Upper lobe of right lung (tissue), 1 donor: ENCODE measurements around the gene PLPP3. TPM values are rescaled to one million over a fixed set of nuclear protein-coding genes. Genes with fewer than 3 reads are reported as not detected.

Experiments
- ATAC-seq: fragments of 200-7000 bp; cut with Tn5 transposase; one replicate; pipeline ENCODE4 v1.9.1; 2020; ENCODE audit warnings: mild to moderate bottlenecking, moderate library complexity
- DNase-seq: peaks from one replicate; pipeline ENCODE4 v3.0.0-alpha.2; 2020
- H3K27ac ChIP-seq: fragments of 200-600 bp; one replicate; pipeline ENCODE4 v1.8.0; 2022
- H3K27me3 ChIP-seq: fragments of 200-600 bp; one replicate; pipeline ENCODE4 v1.8.0; 2022; ENCODE audit warnings: mild to moderate bottlenecking
- H3K36me3 ChIP-seq: fragments of 200-600 bp; one replicate; pipeline ENCODE4 v1.8.0; 2022
- H3K4me1 ChIP-seq: fragments of 200-600 bp; one replicate; pipeline ENCODE4 v1.8.0; 2022
- H3K4me3 ChIP-seq: fragments of 200-600 bp; one replicate; pipeline ENCODE4 v1.8.0; 2022; ENCODE audit warnings: mild to moderate bottlenecking
- H3K9me3 ChIP-seq: fragments of 200-600 bp; one replicate; pipeline ENCODE4 v1.8.0; 2022
- intact Hi-C: fragments of 100-400 bp; cut with DNase I; formaldehyde crosslinking; loops from one replicate; pipeline ENCODE4 v1.11.0; 2022
- total RNA-seq: library from RNA; stranded (reverse); fragmentation: NEBNext Ultra II Directional; extraction: Animal tissue kit (Norgen Biotek cat#: 25700); gene quantifications from one replicate; pipeline ENCODE4 v1.2.1, GENCODE V29; 2021
- TF ChIP-seq, protein P1 (sequence below): fragments of 200-600 bp; IDR thresholded peaks from one replicate; pipeline ENCODE4 v1.8.0; 2022; ENCODE audit warnings: antibody characterized with exemption
- donor health status: DM: no; HTN: yes; CAD: no; lungs with severe emphysema.

Gene PLPP3
- total RNA-seq, 1 donor from 2014 or later: 124 TPM

DNA sequence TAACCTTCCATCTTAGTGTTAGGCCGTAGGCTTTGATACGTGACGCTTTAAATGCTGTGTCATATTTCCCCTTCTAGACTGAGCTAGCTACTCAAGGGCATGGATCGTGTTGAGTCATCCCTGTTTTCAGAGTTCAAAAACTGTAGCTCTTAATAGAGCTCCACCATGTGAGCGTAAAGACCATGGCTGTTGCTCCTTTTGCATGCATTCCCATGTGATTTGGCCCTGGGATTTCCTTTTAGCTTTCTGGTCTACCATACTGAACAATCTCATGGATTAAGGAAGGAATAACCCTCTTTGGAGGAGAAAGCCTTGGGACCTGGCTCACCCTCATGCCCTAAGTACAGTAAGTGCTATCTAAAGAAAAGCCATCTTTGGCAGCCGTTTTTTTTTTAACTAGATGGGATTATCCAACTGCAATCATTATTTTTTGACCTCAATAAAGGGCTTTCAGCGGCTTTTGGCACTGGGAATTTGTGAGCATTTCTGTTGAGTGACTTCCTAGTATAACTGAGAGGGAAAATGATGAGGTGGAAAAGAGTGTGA is 76.6 kb downstream of the PLPP3 start:
- peaks cover 43% of the 10 kb centered on the region for H3K36me3 ChIP-seq
- H3K27me3 ChIP-seq: no peaks in the 10 kb centered on the region
- no peak for DNase-seq
- no peak overlapping the region for H3K27ac ChIP-seq
- peak; percentile 36 for ATAC-seq
- TF ChIP-seq, protein P1, sequence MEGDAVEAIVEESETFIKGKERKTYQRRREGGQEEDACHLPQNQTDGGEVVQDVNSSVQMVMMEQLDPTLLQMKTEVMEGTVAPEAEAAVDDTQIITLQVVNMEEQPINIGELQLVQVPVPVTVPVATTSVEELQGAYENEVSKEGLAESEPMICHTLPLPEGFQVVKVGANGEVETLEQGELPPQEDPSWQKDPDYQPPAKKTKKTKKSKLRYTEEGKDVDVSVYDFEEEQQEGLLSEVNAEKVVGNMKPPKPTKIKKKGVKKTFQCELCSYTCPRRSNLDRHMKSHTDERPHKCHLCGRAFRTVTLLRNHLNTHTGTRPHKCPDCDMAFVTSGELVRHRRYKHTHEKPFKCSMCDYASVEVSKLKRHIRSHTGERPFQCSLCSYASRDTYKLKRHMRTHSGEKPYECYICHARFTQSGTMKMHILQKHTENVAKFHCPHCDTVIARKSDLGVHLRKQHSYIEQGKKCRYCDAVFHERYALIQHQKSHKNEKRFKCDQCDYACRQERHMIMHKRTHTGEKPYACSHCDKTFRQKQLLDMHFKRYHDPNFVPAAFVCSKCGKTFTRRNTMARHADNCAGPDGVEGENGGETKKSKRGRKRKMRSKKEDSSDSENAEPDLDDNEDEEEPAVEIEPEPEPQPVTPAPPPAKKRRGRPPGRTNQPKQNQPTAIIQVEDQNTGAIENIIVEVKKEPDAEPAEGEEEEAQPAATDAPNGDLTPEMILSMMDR: no peak
- no peaks in the 10 kb centered on the region for H3K9me3 ChIP-seq
- no peak overlapping the region for H3K4me3 ChIP-seq
- intact Hi-C loops: no loop called here
- peaks cover 31% of the 10 kb centered on the region for H3K4me1 ChIP-seq

DNA sequence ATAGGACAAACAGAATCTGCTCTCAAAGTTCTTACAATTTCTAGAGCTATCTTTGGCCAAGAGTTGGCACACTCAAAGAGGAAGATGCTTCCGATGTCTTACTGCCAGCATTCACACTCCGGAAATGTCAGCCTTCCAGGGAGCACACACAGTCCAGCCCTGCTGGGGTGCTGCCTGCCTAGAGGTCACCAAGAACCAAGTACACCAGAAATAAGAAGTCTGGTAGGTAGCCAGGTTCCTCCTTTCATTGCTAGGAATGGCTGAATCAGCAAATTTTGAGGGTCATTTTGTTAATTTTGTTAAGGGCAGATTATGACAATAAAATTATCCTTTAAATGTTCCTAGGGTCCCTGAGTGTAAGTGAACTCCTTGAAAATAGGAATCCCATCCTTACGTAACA is 77.5 kb downstream of the PLPP3 start:
- Histone ChIP-seq H3K36me3 (peaks cover 37% of the 10 kb centered on the region), H3K27me3 (no peaks in the 10 kb centered on the region), H3K9me3 (no peaks in the 10 kb centered on the region), H3K4me3 (no peak overlapping the region), H3K27ac (no peak overlapping the region), H3K4me1 (peaks cover 36% of the 10 kb centered on the region)
- TF ChIP-seq, protein P1: no peak
- ATAC-seq (no peak), DNase-seq (no peak)
- intact Hi-C loops: no loop called here

DNA sequence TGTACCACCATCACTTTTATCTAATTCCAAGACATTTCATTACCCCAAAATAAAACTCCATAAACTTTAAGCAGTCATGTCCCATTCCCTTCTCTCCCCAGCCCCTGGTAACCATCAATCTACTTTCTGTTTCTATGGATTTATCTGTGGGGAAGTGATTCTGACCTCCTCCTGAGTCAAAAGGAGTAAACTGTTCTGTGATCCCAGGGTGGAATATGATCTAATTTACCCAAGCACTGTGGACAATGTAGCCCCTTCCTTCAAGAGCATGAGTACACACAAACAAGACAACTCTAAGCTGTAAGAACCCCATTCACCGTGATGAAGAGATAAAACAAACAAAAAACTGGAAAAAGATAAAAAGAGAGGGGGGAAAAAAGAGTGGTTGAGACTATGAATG is 77.9 kb downstream of the PLPP3 start:
- no peaks in the 10 kb centered on the region for H3K9me3 ChIP-seq
- intact Hi-C loops: no loop called here
- DNase-seq (no peak), ATAC-seq (no peak)
- H3K4me3 ChIP-seq: no peak overlapping the region
- peaks cover 36% of the 10 kb centered on the region for H3K4me1 ChIP-seq
- H3K27me3 ChIP-seq: no peaks in the 10 kb centered on the region
- peaks cover 32% of the 10 kb centered on the region for H3K36me3 ChIP-seq
- TF ChIP-seq, protein P1: no peak
- no peak overlapping the region for H3K27ac ChIP-seq

DNA sequence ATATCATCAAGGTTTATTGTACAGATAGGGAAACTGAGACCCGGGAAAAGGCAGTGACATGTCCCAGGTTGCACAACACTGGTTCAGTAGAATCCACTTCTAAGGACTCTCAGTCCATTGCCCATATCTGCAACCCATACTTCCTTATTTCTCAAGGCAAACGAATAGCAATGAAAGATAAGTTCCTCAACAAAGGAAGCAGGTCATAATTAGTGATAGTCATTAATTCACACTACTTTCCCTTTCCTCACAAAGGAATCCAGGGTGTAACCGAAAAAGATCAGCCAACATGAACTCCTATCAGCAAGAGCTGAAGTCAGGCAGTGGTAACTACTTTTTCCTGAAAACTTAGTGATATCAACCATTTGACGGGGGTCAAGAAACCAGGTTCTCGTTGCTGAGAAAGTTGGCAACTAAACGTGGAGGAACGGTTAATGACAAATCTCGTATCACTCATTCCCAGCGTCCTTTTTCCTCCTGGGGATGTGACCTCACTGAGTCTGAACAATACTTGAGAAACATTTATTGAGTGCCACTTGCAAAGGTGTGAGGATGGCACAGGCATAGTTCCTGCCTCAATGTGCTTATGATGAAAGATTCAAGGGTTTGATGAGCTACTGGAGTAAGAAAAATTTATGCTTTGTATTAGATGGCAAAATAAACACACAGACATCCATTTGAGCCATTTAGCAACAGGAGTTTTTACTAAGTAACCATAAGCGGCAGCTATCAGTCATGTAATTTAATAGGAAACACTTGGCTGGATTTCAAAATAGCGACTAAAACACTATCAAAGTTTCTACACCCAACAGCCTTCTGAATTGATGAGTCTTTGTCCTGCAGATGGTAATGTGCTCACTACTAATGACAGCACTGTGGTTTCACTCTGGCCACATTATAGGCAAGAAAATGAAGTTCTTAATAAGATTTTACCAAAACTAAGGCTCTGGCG is 82.3 kb downstream of the PLPP3 start:
- DNase-seq: no peak
- intact Hi-C loops: no loop called here
- H3K36me3 ChIP-seq: peaks cover 38% of the 10 kb centered on the region

DNA sequence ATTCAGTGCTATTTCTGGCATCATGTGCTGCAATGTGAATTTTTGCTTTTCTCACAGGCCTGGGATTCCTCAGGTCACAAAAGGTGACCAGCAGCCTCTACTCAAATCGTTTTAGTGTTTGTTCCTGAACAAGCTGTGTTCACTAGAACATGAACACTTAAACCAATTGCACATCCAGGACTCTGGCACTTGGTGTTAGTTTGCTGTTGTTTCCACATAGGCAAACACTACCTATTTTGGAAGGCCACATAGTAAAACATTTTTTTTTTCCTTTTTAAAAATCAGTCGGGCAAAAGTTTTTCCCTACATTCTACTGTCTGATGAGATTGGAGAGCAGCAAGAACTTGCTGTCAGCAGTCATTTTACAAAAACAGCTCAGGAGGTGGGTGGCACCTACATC is 83.2 kb downstream of the PLPP3 start:
- peak; percentile 77 for ATAC-seq
- peak overlapping the region; percentile 7 for H3K27ac ChIP-seq
- intact Hi-C loops: no loop called here

More for the DNA sequence above, 82.3 kb downstream of the PLPP3 start:
- Histone ChIP-seq H3K4me3 (no peak overlapping the region), H3K4me1 (peaks cover 43% of the 10 kb centered on the region), H3K9me3 (no peaks in the 10 kb centered on the region), H3K27ac (peak overlapping the region; percentile 7), H3K27me3 (no peaks in the 10 kb centered on the region)
- ATAC-seq: peak; percentile 25
- TF ChIP-seq, protein P1: no peak

More for the DNA sequence above, 83.2 kb downstream of the PLPP3 start:
- Histone ChIP-seq H3K4me1 (peaks cover 46% of the 10 kb centered on the region), H3K27me3 (no peaks in the 10 kb centered on the region), H3K36me3 (peaks cover 38% of the 10 kb centered on the region), H3K4me3 (no peak overlapping the region), H3K9me3 (no peaks in the 10 kb centered on the region)
- TF ChIP-seq, protein P1: no peak
- no peak for DNase-seq
